SK-N-SH (cell line): ENCODE data around the gene KLHL22. TPM values are rescaled to one million over a fixed set of nuclear protein-coding genes. Genes with fewer than 3 reads are reported as not detected.

Source experiments
- CTCF ChIA-PET: fragments of 300-600, 350-600 bp; formaldehyde crosslinking; extraction: SDS; loops from one replicate; lab custom pipeline; 2021; lab: Yijun Ruan, JAX
- POLR2A ChIA-PET: fragments of 350-600 bp; sonication (Branson Sonifier 250); formaldehyde crosslinking; extraction: SDS; loops from one replicate; lab custom pipeline; 2020; ENCODE audit warnings: antibody characterized with exemption, inconsistent platforms; lab: Yijun Ruan, JAX
- DNase-seq: peaks from one replicate; pipeline ENCODE4 v3.0.0; 2012
- H2AFZ ChIP-seq: fragments of 200-600 bp; sonication (generic); 2 replicates; pipeline ENCODE4 v1.8.1; 2016; ENCODE audit warnings: antibody characterized with exemption, mild to moderate bottlenecking, low read depth
- H3F3A ChIP-seq: fragments of 200-600 bp; sonication (generic); replicated peaks from 2 replicates; pipeline ENCODE3; 2016; ENCODE audit warnings: antibody characterized with exemption, mild to moderate bottlenecking; ENCODE audit not compliant: insufficient read depth
- H3K27ac ChIP-seq, 2 experiments: fragments of 200-500 bp in 1 of 2; fragments of 200-600 bp in 1 of 2; sonication (Bioruptor generic) in 1 of 2; sonication (generic), shearing (Covaris generic) in 1 of 2; 2 replicates each; pipeline versions ENCODE4 v1.5.1 to v1.6.1; 2014 to 2016; ENCODE audit warnings: low read depth in 2 of 2, inconsistent platforms in 1 of 2, low read length in 1 of 2, mild to moderate bottlenecking in 1 of 2, mixed read lengths in 1 of 2
- H3K27me3 ChIP-seq: fragments of 200-600 bp; sonication (generic), shearing (Covaris generic); 2 replicates; pipeline ENCODE4 v1.6.1; 2016; ENCODE audit warnings: mixed run types; ENCODE audit not compliant: insufficient read depth
- H3K36me3 ChIP-seq, 2 experiments: fragments of 200-500 bp in 1 of 2; fragments of 200-600 bp in 1 of 2; sonication (Bioruptor generic) in 1 of 2; sonication (generic) in 1 of 2; replicated peaks in 1 of 2; 2 replicates each; pipeline versions ENCODE3 to v1.5.1; 2014 to 2016; ENCODE audit warnings: low read length in 1 of 2, mild to moderate bottlenecking in 1 of 2; ENCODE audit not compliant: insufficient read depth in 2 of 2, control insufficient read depth in 1 of 2
- H3K4me1 ChIP-seq, 2 experiments: fragments of 200-500 bp in 1 of 2; fragments of 200-600 bp in 1 of 2; sonication (Bioruptor generic) in 1 of 2; sonication (generic), shearing (Covaris generic) in 1 of 2; 2 replicates each; pipeline versions ENCODE4 v1.5.1 to v1.6.1; 2014 to 2016; ENCODE audit warnings: low read depth in 1 of 2, low read length in 1 of 2, mixed run types in 1 of 2; ENCODE audit not compliant: insufficient read depth in 2 of 2, control insufficient read depth in 1 of 2
- H3K4me2 ChIP-seq: fragments of 200-600 bp; sonication (generic), shearing (Covaris generic); 2 replicates; pipeline ENCODE4 v1.6.1; 2017; ENCODE audit warnings: mixed run types
- H3K4me3 ChIP-seq, 2 experiments: fragments of 200-500 bp in 1 of 2; fragments of 200-600 bp in 1 of 2; sonication (Bioruptor generic) in 1 of 2; sonication (generic), shearing (Covaris generic) in 1 of 2; 2 replicates each; pipeline versions ENCODE4 v1.5.1 to v1.8.1; 2014 to 2016; ENCODE audit warnings: low read depth in 2 of 2, inconsistent platforms in 1 of 2, low read length in 1 of 2, mild to moderate bottlenecking in 1 of 2, mixed read lengths in 1 of 2, moderate library complexity in 1 of 2
- H3K79me2 ChIP-seq: fragments of 200-600 bp; sonication (generic); 2 replicates; pipeline ENCODE4 v1.8.1; 2017; ENCODE audit warnings: mild to moderate bottlenecking; ENCODE audit not compliant: insufficient read depth
- H3K9ac ChIP-seq: fragments of 200-600 bp; sonication (generic); 2 replicates; pipeline ENCODE4 v1.6.1; 2017; ENCODE audit warnings: mixed run types
- H3K9me2 ChIP-seq: fragments of 200-600 bp; sonication (generic); 2 replicates; pipeline ENCODE4 v1.6.1; 2017; ENCODE audit warnings: mixed run types
- H3K9me3 ChIP-seq: fragments of 200-600 bp; sonication (generic); 2 replicates; pipeline ENCODE4 v1.6.1; 2017; ENCODE audit warnings: mixed run types, mild to moderate bottlenecking, moderate library complexity
- H4K20me1 ChIP-seq: fragments of 200-600 bp; sonication (generic); 2 replicates; pipeline ENCODE4 v1.6.1; 2017; ENCODE audit warnings: mild to moderate bottlenecking, mixed run types; ENCODE audit not compliant: insufficient read depth
- CTCF ChIP-seq: fragments of 200-600 bp; sonication (generic); IDR thresholded peaks from 2 replicates; pipeline ENCODE4 v1.6.1; 2017; ENCODE audit warnings: antibody characterized with exemption, mild to moderate bottlenecking, moderate library complexity
- ELF1 ChIP-seq: IDR thresholded peaks from 2 replicates; pipeline ENCODE4 v1.4.0; 2012
- FOSL2 ChIP-seq: IDR thresholded peaks from 2 replicates; pipeline ENCODE4 v1.4.0; 2012; ENCODE audit warnings: low read depth, mild to moderate bottlenecking, moderate library complexity, borderline replicate concordance
- FOXJ3 ChIP-seq: sonication (generic); formaldehyde crosslinking; IDR thresholded peaks from 2 replicates; pipeline ENCODE4 v1.5.1; 2020; ENCODE audit warnings: mild to moderate bottlenecking, missing genetic modification reagents
- GABPA ChIP-seq: IDR thresholded peaks from 2 replicates; pipeline ENCODE4 v1.4.0; 2012; ENCODE audit warnings: low read depth, mild to moderate bottlenecking
- GATA2 ChIP-seq: sonication (generic); formaldehyde crosslinking; IDR thresholded peaks from 2 replicates; pipeline ENCODE4 v1.5.0; 2020; ENCODE audit warnings: mild to moderate bottlenecking, missing genetic modification reagents
- IRF3 ChIP-seq: fragments of 150-350 bp; IDR thresholded peaks from 2 replicates; pipeline ENCODE4 v1.6.1; 2016; ENCODE audit warnings: mild to moderate bottlenecking, low read depth, low read length
- MXI1 ChIP-seq: IDR thresholded peaks from 2 replicates; pipeline ENCODE4 v1.6.1; 2012; ENCODE audit warnings: mild to moderate bottlenecking, low read depth, low read length, improper control_type of control experiment
- NRF1 ChIP-seq: IDR thresholded peaks from 2 replicates; pipeline ENCODE4 v1.6.1; 2012; ENCODE audit warnings: low read depth, mild to moderate bottlenecking, low read length
- POLR2AphosphoS5 ChIP-seq: IDR thresholded peaks from 2 replicates; pipeline ENCODE4 v1.6.1; 2012; ENCODE audit warnings: low read depth, low read length
- RCOR1 ChIP-seq: fragments of 150-350 bp; IDR thresholded peaks from 2 replicates; pipeline ENCODE4 v1.6.1; 2017; ENCODE audit warnings: antibody characterized with exemption, low read length
- SMC3 ChIP-seq: IDR thresholded peaks from 2 replicates; pipeline ENCODE4 v1.6.1; 2012; ENCODE audit warnings: low read depth, low read length, improper control_type of control experiment
- TCF12 ChIP-seq: IDR thresholded peaks from 2 replicates; pipeline ENCODE4 v1.4.0; 2012
- USF1 ChIP-seq: IDR thresholded peaks from 2 replicates; pipeline ENCODE4 v1.4.0; 2012; ENCODE audit warnings: low read depth, borderline replicate concordance
- USF2 ChIP-seq: fragments of 150-350 bp; IDR thresholded peaks from 2 replicates; pipeline ENCODE4 v1.6.1; 2017; ENCODE audit warnings: antibody characterized with exemption, low read length, low read depth, borderline replicate concordance
- WGBS: methylation state at CpG from one replicate; pipeline ENCODE4 v1.1.6; 2017; ENCODE audit warnings: low lambda C conversion rate; 5-methylcytosine and 5-hydroxymethylcytosine counted together
- polyA plus RNA-seq, 3 experiments: library from polyadenylated mRNA; depleted of rRNA; stranded (reverse); fragments of >200 nt; gene quantifications; 2 replicates each; pipeline ENCODE4 v1.2.3, GENCODE V29; 2012

KLHL22 gene
- polyA plus RNA-seq, 1 of the 3 experiments (the other 2 are of a cell fraction), result 26.5 TPM

GRCh38 chr22:20490183-20490940, 5.2 kb downstream of the KLHL22 start:
- no peaks in the 10 kb centered on the region for H3K9me3 ChIP-seq
- H2AFZ ChIP-seq, result no peak overlapping the region
- no peaks in the 10 kb centered on the region for H3K27me3 ChIP-seq
- no peak overlapping the region for H3K9ac ChIP-seq
- H3K4me3 ChIP-seq, result no peak overlapping the region
- peaks cover 0 to 8% of the 10 kb centered on the region in 2 experiments for H3K36me3 ChIP-seq
- H3K4me2 ChIP-seq, result no peak overlapping the region
- H3K4me1 ChIP-seq, result peaks cover 3 to 5% of the 10 kb centered on the region in 2 experiments; a peak in 1 of 4 replicates
- WGBS, result 94% methylated on average over 6 of the region's 6 CpGs
- TF ChIP-seq ELF1, result no peak
- no peak for TF ChIP-seq RCOR1
- no peak for TF ChIP-seq TCF12
- no peak for TF ChIP-seq USF2
- TF ChIP-seq FOSL2, result no peak
- no peak for TF ChIP-seq SMC3
- no peaks in the 10 kb centered on the region for H3K9me2 ChIP-seq
- DNase-seq, result no peak
- POLR2A ChIA-PET, result no interaction called here
- no peaks in the 10 kb centered on the region for H3F3A ChIP-seq
- CTCF ChIA-PET, result interaction anchor here (1.5 kb wide), 1 partner anchor 72 kb away, joined by 6 read pairs; no protein-coding TSS in a partner anchor
- no peak overlapping the region for H3K27ac ChIP-seq
- H3K79me2 ChIP-seq, result peaks cover 74% of the 10 kb centered on the region
- peaks cover 24% of the 10 kb centered on the region for H4K20me1 ChIP-seq

- 92% methylated on average over 6 of the region's 11 CpGs for WGBS
- peaks cover 61% of the 10 kb centered on the region for H3K79me2 ChIP-seq
- peaks cover 0 to 8% of the 10 kb centered on the region in 2 experiments for H3K36me3 ChIP-seq
- DNase-seq, result no peak
- H3K9ac ChIP-seq, result no peak overlapping the region
- no peak overlapping the region for H3K4me3 ChIP-seq
- no peaks in the 10 kb centered on the region for H3K27me3 ChIP-seq
- H3K9me3 ChIP-seq, result no peaks in the 10 kb centered on the region
- no peaks in the 10 kb centered on the region for H3K9me2 ChIP-seq
- no peak overlapping the region for H3K27ac ChIP-seq
- POLR2A ChIA-PET, result no interaction called here
- H3K4me1 ChIP-seq, result peaks cover 0 to 5% of the 10 kb centered on the region in 2 experiments; a peak in 1 of 4 replicates
- no peak for TF ChIP-seq TCF12
- TF ChIP-seq, all 33 proteins: peak for 0
- H2AFZ ChIP-seq, result no peak overlapping the region
- H3K4me2 ChIP-seq, result no peak overlapping the region
- peaks cover 24% of the 10 kb centered on the region for H4K20me1 ChIP-seq
- H3F3A ChIP-seq, result no peaks in the 10 kb centered on the region
- CTCF ChIA-PET, result interaction anchor here (1.2 kb wide), 1 partner anchor 71 kb away, joined by 4 read pairs; no protein-coding TSS in a partner anchor
These were observed 6.6 kb downstream of the KLHL22 start for GRCh38 chr22:20488946-20489345.

GRCh38 chr22:20487715-20488114, 7.9 kb downstream of the KLHL22 start:
- Histone ChIP-seq H3K9me3 (no peaks in the 10 kb centered on the region), H3K27ac (no peak overlapping the region), H3K27me3 (no peaks in the 10 kb centered on the region), H3K79me2 (peaks cover 52% of the 10 kb centered on the region), H3F3A (no peaks in the 10 kb centered on the region), H3K36me3 (peaks cover 0 to 8% of the 10 kb centered on the region in 2 experiments), H3K4me2 (no peak overlapping the region), H4K20me1 (peaks cover 17% of the 10 kb centered on the region; the same call in 1 of the 2 replicates), H2AFZ (no peak overlapping the region), H3K4me3 (no peak overlapping the region), H3K9ac (no peak overlapping the region), H3K4me1 (no peaks in the 10 kb centered on the region; a peak in 1 of 4 replicates), H3K9me2 (no peaks in the 10 kb centered on the region)
- DNase-seq, result no peak
- CTCF ChIA-PET, result no interaction called here
- 100% methylated on average over 2 of the region's 2 CpGs for WGBS
- POLR2A ChIA-PET, result no interaction called here
- no peak for TF ChIP-seq GABPA
- no peak for TF ChIP-seq USF1
- no peak for TF ChIP-seq CTCF
- TF ChIP-seq FOXJ3 (CRISPR knock-in tag), result no peak
- no peak for TF ChIP-seq NRF1
- TF ChIP-seq POLR2AphosphoS5, result no peak
- TF ChIP-seq IRF3, result no peak
- no peak for TF ChIP-seq USF2
- TF ChIP-seq MXI1, result no peak
- TF ChIP-seq GATA2, result no peak
